ENCODE measurements around the gene GXYLT2.

GXYLT2 gene

DNA sequence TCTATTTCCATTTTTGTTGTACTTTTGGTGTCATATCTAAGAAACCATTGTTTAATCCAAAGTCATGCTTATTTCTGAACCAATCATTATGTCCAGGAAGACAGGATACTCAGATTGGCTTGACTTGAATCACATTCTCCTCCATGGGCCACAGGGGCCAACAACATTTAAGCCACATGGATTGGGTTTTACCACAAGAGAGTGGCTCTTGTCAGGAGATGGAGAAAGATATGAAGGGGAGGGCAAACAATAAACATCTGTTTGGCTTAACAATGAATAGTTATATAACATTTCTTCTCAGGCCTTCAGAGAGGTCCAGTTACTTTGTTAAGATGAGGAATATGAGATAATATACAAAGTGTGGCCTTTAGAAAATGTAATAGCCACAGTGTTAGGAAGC, 44.6 kb downstream of the GXYLT2 start:
- TF ChIP-seq GATA1 (IDR thresholded peaks at IDR 0.05; ENCODE audit: low read depth, low read length) (no peak), POLR2A (IDR thresholded peaks at IDR 0.05; ENCODE audit: low read length) (no peak)
- no peak for DNase-seq

DNA sequence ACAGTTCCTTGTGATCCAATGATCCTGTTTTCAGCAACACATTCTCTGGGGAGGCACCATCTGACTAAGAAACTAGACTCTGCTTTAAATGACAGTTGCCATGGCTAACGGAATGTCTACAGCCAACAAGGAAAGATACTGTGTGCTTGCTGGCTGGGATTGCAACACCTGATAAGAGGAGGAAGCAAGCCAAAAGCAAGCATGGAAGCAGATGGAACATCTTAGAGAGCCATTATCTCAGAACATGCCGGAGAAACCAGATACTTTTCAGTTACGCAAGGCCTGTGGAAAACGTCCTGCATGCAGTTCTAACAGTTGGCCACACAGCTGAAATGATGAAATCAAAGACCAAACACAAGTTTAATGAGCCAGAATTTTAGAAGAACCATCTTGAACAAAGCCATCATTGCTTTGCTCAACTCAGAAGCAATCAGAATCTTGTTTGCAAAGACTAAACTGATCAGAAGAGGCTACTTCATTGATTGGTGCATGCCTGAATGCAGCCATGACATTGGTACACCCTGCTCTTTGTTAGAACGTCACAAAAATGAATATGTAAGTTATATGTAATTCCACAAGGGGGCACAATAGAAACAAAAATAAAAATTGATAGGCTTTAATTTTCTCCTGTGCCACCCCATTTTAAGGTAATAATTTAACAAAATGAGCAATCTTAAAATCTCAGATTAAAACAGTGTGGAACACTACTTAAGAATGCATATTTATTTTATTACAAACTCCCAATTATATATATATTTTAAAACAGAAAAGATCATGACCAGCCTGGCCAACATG, 50.8 kb downstream of the GXYLT2 start:
- TF ChIP-seq POLR2A (IDR thresholded peaks at IDR 0.05; ENCODE audit: low read length) (no peak), GATA1 (IDR thresholded peaks at IDR 0.05; ENCODE audit: low read depth, low read length) (no peak)
- peak; percentile 62 for DNase-seq

DNA sequence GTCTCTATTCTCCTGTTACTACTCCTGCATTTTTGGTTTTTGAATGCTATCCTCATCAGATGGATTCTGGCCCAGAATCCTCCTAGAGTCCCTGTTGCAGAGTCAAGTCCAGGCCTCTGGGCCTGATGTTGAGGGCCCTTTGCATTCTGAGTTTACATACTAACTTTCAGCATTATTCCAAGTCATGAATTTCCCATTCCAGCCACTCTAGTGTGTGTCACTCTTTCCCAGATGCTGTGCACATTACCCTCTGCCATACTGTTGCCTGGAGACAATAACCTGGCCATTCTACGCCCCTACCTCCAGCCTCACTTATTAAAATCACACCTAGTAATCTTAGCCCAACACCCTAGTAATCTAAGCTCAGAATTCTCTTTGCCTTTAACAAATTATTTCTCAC, 53.4 kb downstream of the GXYLT2 start:
- no peak for DNase-seq
- TF ChIP-seq GATA1 (IDR thresholded peaks at IDR 0.05; ENCODE audit: low read depth, low read length) (no peak), POLR2A (IDR thresholded peaks at IDR 0.05; ENCODE audit: low read length) (no peak)

- no peak for DNase-seq
- no peak for TF ChIP-seq POLR2A (IDR thresholded peaks at IDR 0.05; ENCODE audit: low read length)
- TF ChIP-seq GATA1 (IDR thresholded peaks at IDR 0.05; ENCODE audit: low read depth, low read length) = no peak
Observed at GRCh38 chr3:72942427-72942826, 54.6 kb downstream of the GXYLT2 start.

GRCh38 chr3:72944696-72945095, 56.9 kb downstream of the GXYLT2 start:
- TF ChIP-seq POLR2A (IDR thresholded peaks at IDR 0.05; ENCODE audit: low read length) (no peak), GATA1 (IDR thresholded peaks at IDR 0.05; ENCODE audit: low read depth, low read length) (no peak)
- no peak for DNase-seq

DNA sequence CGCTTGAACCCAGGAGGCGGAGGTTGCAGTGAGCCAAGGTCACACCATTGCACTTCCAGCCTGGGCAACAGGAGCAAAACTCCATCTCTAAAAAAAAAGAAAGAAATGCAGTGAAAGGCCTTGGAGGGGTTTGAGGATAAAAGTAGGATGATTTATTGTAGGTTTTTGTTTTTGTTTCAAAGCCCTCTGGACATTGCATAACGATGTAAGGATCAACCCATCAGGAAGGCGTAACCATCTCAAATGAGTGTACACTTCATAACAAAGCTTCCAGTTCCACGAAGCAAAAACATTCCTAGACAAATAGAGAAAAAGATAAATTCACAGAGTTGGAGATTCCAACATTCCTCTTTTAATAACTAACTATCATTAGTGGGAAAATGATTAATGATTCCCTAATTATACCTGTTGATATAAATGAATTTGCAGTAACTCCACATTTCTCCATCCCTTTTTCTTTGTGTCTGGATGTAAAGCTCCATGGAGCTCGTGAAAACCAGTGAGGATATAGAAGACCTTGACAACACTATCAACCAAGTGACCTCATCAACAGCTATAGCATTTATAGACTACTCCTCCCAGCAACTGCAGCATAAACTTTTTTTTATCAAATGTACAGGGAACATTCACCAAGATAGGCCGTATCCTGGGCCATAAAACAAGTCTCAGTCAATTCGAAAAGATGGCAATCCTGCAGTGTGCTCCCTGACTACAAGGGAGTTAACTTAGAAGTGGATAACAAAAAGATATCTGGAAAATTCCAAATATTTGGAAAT, 60.1 kb downstream of the GXYLT2 start:
- DNase-seq = no peak
- TF ChIP-seq GATA1 (IDR thresholded peaks at IDR 0.05; ENCODE audit: low read depth, low read length) (no peak), POLR2A (IDR thresholded peaks at IDR 0.05; ENCODE audit: low read length) (no peak)

DNA sequence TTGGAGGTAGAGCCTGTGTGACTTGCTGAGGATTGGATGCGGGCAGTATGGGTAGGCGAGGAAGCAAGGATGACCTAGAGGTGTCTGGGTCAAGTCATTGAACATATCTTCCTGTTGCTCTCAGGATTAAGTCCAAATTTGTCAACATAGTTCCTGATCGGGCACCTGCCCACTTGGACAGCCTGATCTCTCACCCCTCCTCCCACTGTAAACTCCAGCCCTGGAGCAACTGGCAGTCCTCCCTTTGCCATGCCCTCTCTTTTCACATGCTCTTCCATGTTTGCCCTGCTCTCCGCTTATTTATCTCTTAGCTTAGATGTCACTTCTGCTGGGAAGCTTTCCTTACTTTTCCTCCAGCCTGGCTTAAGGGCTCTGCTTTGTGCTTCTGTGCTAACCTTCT, 61.2 kb downstream of the GXYLT2 start:
- no peak for DNase-seq
- TF ChIP-seq POLR2A (IDR thresholded peaks at IDR 0.05; ENCODE audit: low read length) = no peak
- TF ChIP-seq GATA1 (IDR thresholded peaks at IDR 0.05; ENCODE audit: low read depth, low read length) = no peak

DNA sequence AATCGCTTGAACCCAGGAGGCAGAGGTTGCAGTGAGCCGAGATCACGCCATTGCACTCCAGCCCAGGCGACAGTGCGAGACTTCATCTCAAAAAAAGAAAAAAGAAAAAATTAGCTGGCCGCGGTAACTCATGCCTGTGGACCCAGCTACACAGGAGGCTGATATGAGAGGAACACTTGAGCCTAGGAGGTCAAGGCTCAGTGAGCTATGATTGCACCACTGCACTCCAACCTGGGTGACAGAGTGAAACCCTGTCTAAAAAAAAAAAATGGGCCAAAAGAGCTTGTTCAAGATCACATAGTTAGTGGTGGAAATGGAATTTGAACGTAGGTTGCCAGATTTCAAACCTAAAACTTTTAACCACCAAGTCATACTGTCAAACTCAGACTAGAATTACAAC, 62.5 kb downstream of the GXYLT2 start:
- TF ChIP-seq POLR2A (IDR thresholded peaks at IDR 0.05; ENCODE audit: low read length) (no peak), GATA1 (IDR thresholded peaks at IDR 0.05; ENCODE audit: low read depth, low read length) (no peak)

DNA sequence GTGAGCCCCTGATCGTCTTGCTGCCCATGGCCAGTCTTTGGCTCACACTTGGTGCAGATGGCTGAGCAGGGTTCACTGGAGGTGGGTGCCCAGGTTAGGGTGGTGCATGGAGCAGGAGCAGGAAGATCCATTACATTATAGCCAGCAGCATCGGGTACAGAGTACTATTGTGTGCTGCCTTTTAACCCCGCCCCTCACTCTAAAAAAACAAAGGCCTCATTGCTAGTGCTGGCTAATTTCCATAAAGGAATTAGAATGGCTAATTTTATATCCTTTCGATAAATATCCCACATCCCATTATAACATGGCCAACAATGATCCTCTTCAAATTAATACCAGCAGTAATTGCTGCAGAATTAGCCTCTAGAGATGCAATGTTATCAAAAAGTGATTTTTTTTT, 63.0 kb downstream of the GXYLT2 start:
- no peak for TF ChIP-seq POLR2A (IDR thresholded peaks at IDR 0.05; ENCODE audit: low read length)
- no peak for TF ChIP-seq GATA1 (IDR thresholded peaks at IDR 0.05; ENCODE audit: low read depth, low read length)
- DNase-seq = no peak

More for the DNA sequence above, 62.5 kb downstream of the GXYLT2 start:
- DNase-seq = no peak

DNA sequence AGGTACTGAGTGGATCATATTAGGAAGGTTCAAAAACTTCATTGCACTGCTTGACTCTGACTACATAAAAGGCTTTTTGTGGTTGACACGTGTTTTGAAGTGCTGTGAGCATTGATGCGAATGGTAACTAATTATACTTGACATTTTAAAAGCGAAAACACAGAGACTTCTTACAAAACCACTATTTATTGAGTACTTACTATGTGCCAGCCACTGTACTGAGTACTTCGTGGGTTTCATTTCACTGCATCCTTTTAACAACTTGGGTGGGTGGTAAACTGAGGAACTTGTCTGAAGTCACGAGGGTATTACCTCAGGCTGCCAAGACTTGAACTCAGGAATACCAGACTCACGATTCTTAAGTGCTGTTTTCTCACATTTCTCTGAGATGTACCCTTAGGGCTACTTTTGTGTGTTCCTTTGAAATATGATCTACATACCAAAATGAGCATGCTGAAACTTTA, 63.4 kb downstream of the GXYLT2 start:
- no peak for TF ChIP-seq GATA1 (IDR thresholded peaks at IDR 0.05; ENCODE audit: low read depth, low read length)
- TF ChIP-seq POLR2A (IDR thresholded peaks at IDR 0.05; ENCODE audit: low read length) = no peak
- no peak for DNase-seq

DNA sequence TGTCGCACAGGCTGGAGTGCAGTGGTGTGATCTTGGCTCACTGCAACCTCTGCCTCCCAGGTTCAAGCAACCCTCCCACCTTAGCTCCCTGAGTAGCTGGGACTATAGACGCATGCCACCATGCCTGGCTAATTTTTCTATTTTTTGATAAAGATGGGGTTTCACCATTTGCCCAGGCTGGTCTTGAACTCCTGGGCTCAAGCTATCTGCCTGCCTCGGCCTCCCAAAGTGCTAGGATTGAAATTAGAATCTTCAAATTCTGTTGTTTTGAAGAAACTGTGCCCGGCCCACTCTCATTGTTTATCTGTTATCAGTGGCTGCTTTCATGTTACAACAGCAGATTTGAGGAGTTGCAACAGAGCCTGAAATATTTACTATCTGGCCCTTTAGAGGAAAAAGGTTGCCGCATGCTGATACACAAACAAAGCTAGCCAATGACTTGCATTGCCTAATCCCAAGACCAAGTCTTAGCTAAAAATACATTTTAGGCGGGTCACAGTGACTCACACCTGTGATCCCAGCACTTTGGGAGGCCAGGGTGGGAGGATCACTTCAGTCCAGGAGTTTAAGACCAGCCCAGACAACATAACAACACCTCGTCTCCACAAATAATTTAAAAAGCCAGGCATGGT, 65.6 kb downstream of the GXYLT2 start:
- TF ChIP-seq GATA1 (IDR thresholded peaks at IDR 0.05; ENCODE audit: low read depth, low read length) (no peak), POLR2A (IDR thresholded peaks at IDR 0.05; ENCODE audit: low read length) (no peak)
- DNase-seq = no peak

- no peak for DNase-seq
- no peak for TF ChIP-seq GATA1 (IDR thresholded peaks at IDR 0.05; ENCODE audit: low read depth, low read length)
Observed at GRCh38 chr3:72957297-72957696, 69.5 kb downstream of the GXYLT2 start.

GRCh38 chr3:72959336-72959735, 71.5 kb downstream of the GXYLT2 start:
- no peak for DNase-seq

DNA sequence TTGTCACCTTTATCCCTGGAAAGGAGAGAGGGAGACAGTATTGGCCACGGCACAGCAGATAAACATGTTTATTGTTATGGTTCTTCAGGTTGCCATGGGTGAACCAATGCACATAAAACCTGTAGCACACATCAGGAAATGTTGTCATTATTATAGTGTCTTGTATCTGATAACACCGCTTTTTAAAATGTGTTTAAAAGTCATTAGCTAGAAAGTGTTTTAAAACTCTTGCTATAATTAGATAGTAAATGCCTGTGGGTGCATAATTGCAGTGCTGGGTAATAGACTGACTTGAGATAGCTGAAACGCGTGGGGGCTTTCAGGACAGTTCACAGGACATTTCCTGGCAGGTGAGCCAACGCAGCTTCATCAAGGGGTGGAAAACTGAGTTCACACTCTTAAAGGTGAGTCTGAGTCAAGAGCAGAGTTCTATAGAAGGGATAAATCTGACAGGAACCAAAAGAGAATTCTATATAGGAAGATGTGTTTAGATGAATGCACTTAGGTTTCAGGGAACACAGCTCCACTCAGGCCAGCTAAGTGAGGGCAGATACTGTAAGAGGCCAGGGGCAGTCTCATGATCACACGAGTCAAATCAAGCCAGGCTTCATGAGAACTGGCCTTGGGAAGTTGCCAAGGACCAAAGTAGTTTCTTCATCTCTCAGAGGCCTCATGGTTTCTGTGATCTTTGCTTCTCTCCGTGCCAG, 73.1 kb downstream of the GXYLT2 start:
- no peak for TF ChIP-seq GATA1 (IDR thresholded peaks at IDR 0.05; ENCODE audit: low read depth, low read length)
- TF ChIP-seq POLR2A (IDR thresholded peaks at IDR 0.05; ENCODE audit: low read length) = no peak
- DNase-seq = peak in 1 of 2 experiments; percentile 2

More at GRCh38 chr3:72959336-72959735, 71.5 kb downstream of the GXYLT2 start:
- no peak for TF ChIP-seq GATA1 (IDR thresholded peaks at IDR 0.05; ENCODE audit: low read depth, low read length)
- no peak for TF ChIP-seq POLR2A (IDR thresholded peaks at IDR 0.05; ENCODE audit: low read length)

All from erythroblast (primary cell).